GM08714 (cell line): ENCODE results near the gene LARGE1.
"Not testable (repeated sequence)": the region's sequence is repeated elsewhere in the genome, so short reads cannot be mapped to it uniquely, and the experiment has no call there.

Experiments used
- H3K4me3 ChIP-seq: fragments of 200-500 bp; sonication (Bioruptor generic); 2 replicates; pipeline ENCODE4 v1.5.1; 2014; ENCODE audit warnings: mild to moderate bottlenecking, low read length, inconsistent platforms
- ZNF274 ChIP-seq: IDR thresholded peaks from 2 replicates; pipeline ENCODE4 v1.6.1; 2012; ENCODE audit warnings: mild to moderate bottlenecking, low read depth, low read length

LARGE1 gene

DNA sequence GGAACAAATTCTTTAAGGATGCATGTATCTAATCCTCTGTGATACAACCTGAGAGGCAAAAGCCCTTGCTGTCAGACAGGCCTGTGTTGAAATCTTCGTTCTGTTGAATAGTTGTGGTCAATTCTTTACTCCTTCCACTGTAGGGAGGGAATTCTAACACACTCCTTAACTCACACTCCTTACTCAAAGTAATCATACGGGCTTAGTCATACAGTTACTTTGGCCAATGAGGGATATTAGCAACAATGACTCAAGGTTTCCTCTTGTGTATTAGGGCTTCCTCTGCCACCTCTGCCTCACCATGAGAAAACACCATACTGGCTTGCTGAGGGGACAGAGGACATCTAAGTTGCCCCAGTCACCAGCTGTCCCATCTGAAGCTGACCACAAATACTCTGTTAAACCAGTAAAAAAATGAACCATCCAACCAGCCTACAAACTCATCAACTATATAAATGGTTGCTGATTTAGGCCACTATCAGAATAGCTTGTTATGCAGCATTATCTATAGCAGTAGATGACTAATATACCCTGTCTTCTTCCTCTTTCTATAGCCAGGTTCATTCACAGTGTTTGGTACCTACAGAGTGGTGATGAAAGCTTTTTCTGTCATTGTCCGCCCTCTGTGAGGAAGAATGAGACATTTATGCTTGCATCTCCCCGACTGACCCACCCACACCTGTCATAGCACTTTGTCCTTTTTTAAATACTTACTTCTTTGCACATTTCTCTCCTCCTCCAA, 539.3 kb downstream of the LARGE1 start:
- TF ChIP-seq ZNF274 = no peak
- no peak overlapping the region for H3K4me3 ChIP-seq

DNA sequence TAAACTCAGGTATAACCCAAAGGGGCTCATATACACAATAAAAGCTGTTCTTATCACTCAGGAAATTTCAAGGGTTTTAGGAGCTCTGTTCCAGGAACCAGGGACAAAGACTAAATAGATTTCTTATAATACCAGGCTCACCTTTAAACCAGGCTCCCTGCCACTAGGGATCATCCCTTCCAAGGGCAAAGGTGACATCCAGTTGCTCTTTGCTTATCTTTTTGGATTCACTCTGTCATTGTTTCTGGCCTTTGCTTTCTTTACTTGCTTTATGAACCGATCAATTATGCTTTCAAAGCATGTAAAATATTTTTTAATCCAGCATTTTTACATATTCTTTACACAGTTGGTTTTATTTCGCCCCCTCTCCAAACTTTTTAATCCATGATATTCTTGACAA, 540.4 kb downstream of the LARGE1 start:
- no peak overlapping the region for H3K4me3 ChIP-seq
- no peak for TF ChIP-seq ZNF274

DNA sequence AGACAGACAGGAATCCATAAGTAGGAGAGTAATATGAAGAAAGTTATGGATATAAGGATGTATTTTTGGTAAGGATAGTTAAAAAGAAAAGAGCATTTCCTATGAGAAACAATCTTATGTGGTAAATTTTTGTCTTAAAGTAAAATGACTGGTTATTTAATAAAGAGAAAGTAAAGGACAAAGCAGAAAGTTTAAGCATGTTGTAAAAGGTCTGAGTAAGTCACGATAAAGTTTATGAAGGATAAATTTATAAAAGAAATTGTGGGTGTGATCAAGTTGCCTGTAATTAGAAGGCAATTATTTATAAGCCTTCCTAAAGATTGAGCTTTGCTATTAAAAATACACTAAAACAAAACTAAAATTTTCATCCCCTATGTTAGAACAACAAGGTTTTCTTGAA, 547.4 kb downstream of the LARGE1 start:
- TF ChIP-seq ZNF274 = no peak
- H3K4me3 ChIP-seq = no peak overlapping the region

DNA sequence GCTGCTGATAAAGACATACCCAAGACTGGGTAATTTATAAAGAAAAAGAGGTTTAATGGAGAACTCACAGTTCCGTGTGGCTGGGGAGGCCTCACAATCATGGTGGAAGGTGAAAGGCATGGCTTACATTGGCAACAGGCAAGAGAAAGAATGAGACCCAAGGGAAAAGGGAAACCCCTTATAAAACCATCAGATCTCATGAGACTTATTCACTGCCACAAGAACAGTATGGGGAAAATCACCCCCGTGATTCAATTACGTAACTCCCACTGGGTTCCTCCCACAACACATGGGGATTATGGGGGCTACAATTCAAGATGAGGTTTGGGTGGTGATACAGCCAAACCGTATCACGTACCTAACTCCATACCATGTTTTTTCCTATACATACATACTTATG, 557.0 kb downstream of the LARGE1 start:
- not testable (repeated sequence) for H3K4me3 ChIP-seq

DNA sequence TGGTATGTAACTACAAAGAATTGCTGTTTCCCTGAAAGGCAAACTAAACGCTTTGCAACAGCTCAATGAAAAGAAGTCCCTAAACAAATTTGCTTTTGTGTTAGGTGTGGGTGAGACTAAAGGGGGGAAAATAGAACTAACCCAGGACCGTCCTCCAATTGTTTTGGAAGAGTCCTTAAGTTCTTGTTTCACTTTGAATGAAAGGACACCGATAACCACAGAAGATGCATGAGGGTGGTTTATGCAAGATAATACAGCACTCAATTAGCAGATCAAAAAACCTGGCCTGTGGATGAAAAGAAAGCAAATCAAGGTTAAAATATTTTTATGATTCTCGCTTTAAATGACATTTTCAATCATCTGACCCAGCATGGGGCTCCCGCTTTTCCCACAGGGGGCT, 557.6 kb downstream of the LARGE1 start:
- no peak for TF ChIP-seq ZNF274
- H3K4me3 ChIP-seq = no peak overlapping the region

DNA sequence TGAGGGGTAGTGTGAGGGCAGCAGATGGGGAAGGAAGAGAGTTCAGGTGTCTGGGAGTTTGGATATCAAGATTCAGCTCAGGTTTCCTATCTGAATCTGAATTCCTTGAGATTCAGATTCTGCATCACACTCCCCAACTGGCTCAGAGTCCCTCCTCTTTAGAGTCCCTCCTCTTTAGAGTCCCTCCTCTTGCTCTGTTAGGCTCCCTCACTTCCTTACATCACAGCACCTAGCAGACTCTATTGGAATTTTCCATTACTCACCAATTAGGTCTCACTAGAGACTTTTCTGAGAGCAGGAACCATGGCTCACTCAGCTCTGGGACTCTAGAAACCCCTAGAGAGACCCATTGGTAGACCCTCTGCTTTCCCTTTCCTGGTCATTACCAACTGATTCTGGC, 558.7 kb downstream of the LARGE1 start:
- no peak for TF ChIP-seq ZNF274

DNA sequence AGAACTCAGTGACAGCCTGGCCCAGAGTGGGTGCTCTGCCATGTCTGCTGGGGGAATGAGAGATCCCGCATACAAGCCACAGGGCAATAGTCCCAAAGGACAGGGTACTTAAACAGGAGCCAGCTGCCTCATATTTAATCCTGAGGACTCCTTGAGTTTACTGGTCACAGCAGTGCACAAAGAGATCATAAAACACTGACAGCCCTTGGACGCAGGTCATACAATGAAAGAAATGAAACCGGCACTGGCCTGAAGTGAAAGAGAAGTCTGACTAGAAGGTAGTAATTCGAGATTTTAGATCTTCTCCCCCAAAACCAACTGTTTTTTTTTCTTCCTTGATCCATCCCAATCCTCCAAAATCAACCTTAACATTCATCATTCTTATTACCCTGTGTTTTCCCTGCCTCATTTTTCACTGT, 562.3 kb downstream of the LARGE1 start:
- TF ChIP-seq ZNF274 = no peak
- no peak overlapping the region for H3K4me3 ChIP-seq

More for the DNA sequence above, 558.7 kb downstream of the LARGE1 start:
- no peak overlapping the region for H3K4me3 ChIP-seq

DNA sequence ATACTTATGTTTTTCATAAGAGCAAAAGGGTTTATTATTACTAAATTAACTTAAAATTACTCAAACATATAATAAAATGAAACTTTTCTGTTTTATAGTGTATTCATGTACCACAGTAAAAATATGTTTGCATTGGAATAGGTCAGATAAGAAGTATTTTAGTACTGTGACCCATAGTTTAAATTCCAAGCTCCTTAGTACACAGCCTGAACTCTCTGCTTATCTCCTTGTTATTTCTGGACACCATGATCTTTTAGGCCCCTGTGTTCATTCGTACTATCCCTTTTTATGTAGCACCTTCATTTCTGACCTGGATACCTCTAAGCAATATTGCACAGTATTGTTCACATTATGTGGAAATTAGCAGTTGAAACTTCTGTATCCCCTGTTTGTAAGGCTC, 565.3 kb downstream of the LARGE1 start:
- no peak for TF ChIP-seq ZNF274
- H3K4me3 ChIP-seq = no peak overlapping the region

DNA sequence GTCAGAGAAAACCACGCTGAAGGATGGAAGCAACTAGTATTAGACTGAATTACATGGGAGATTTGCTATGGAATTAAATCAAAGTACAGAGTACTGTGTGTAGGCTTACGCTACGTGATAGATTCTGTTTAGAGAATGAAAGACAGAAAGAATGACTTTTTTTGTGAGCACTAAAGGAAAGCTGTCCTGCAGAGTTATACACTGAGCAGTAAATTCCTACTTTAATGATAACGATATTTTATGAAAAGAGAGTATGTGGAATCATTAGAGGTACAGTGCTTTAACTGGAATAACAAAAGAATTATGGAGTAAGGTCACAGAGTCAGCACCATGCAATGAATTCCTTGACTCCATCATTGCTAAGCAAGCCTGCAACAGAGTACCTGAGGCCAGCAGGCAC, 566.8 kb downstream of the LARGE1 start:
- TF ChIP-seq ZNF274 = no peak
- H3K4me3 ChIP-seq = no peak overlapping the region

DNA sequence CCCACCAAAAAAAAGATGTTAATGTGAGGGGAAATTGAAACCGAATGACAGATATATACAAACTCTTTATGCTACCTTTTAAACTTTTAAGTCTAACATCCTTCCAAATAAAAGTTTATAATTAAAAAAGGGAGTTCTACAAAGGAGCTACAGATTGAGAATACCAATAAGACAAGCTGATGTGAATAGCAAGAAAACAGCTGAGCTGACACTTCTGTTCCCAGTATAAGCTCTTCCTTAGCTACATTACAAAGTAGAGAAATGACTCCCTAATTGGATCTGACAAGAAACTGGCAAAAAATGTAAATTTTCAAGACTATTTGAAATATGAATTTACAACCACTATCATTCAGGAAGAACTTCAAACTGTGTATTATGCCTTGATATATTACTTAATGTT, 567.5 kb downstream of the LARGE1 start:
- no peak overlapping the region for H3K4me3 ChIP-seq
- no peak for TF ChIP-seq ZNF274

DNA sequence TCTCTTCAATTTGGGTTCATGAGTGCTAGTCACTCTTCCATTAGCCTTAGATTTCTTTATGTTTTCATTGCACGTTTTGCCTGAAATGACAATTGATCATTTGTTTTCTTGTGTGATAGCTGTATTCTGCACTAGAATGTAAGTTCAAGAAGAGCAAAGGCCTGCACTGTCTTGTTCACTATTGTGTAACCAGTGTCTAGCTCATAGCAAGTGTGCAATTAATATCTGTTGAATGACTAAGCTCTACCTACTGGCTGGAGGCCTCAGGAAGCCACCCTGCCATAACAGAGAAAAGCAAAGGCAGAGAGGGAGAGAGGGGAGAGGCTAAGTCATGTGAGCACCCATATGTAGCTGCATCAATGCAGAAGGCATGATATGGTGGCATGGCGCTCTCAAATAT, 569.3 kb downstream of the LARGE1 start:
- H3K4me3 ChIP-seq = no peak overlapping the region
- TF ChIP-seq ZNF274 = no peak

DNA sequence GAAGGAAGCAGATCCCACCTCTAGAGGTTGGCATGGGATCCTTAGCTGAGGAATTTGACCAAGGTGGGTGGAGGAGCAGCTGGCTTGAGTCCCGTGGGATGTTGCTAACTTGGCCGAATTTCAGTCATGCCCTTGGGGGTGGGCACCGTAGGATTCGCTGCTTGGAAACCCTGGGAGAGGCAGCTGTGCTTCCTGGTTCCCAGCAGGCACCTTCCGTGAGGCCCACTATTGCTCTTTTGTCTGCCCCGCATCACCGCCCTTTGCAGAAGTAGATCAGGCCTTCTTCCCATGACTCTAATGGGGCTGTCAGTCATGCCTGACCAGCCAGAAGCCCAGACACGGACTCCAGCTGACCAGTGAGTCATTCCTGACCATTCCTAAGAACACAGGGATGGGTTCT, 569.8 kb downstream of the LARGE1 start:
- no peak for TF ChIP-seq ZNF274
- no peak overlapping the region for H3K4me3 ChIP-seq

DNA sequence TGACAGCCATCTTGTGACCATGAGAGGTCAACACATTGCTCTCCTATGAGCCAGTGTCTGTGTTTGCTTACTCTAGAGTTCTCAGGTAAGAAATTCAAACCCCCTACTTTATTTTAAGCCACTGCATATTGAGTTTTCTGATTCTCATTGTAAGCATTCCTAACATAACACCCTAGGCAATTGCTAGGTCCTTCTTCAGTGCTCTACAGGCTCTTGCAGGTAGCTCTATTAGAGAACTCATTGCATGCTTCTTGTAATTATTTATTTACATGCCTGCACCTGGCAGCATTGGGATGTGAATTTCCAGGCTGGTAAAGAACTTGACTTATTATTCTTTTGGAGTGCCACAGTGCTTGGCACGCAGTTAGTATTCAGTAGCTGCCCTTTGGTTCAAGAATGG, 573.3 kb downstream of the LARGE1 start:
- no peak overlapping the region for H3K4me3 ChIP-seq
- TF ChIP-seq ZNF274 = no peak

DNA sequence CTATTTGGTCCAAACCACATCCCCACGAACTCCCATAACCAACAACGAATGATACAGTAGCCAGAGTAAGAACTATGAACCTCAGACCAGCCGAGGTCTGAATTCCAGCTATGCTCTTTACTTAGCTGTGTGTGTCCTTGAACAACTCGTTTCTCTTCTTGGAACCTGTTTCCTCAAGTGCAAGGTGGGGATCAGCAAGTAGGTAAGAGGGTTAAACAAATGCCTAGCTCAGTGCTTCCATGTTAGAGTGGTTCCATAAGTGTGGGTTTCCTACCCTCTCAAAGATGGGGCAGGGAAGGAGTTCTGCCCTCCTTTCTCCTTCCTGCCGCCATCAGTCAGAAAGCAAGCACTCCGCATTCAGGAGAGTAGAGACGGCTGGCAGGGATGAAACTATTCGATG, 578.7 kb downstream of the LARGE1 start:
- H3K4me3 ChIP-seq = no peak overlapping the region

DNA sequence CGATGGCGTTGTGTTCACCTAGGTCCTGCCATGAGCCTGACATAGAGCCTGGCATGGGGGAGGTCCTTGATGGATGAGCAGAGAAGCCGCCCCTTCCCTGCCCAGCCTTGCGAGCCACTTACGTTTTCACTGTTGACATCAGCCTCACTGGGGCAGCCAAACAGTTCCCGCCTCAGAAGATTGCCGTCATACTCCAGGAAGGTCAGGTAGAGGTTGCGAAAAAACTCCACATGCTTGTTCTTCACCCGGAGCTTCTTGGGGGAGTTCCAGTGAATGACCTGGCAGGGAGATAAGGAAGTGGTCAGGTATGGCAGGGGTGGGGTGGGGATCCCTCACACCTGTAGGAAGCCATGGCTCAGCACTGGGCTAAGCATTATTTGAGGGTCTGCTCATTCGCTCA, 582.8 kb downstream of the LARGE1 start:
- no peak overlapping the region for H3K4me3 ChIP-seq
- TF ChIP-seq ZNF274 = no peak

More for the DNA sequence above, 578.7 kb downstream of the LARGE1 start:
- TF ChIP-seq ZNF274 = no peak
